Measurements from ENCODE around the gene ATP13A4. TPM values are rescaled to one million over a fixed set of nuclear protein-coding genes. Genes with fewer than 3 reads are reported as not detected.

Gene ATP13A4
- total RNA-seq, 1 donor from 2014 or later = 1.0 TPM

DNA sequence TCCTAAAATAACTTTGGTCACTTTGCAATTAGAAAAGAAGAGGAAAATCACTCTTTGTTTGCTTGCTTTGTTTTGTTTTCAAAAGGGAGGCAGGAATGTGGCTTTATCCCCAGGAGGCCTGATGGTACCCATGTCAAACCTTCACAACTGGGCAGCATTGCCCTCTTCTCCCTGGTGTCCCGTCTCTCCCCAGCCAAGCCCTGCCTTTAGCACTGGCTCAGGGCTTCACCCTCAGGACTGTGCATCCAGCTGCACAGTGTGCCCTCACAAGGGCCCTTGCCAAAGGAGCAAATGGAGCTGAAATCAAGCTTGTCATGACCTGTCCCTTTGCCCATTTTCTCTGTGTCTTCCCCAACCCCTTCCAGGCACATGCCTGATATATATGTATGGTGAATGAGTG is 147.0 kb downstream of the ATP13A4 start:
- intact Hi-C loops (cut with micrococcal nuclease) = no loop called here

DNA sequence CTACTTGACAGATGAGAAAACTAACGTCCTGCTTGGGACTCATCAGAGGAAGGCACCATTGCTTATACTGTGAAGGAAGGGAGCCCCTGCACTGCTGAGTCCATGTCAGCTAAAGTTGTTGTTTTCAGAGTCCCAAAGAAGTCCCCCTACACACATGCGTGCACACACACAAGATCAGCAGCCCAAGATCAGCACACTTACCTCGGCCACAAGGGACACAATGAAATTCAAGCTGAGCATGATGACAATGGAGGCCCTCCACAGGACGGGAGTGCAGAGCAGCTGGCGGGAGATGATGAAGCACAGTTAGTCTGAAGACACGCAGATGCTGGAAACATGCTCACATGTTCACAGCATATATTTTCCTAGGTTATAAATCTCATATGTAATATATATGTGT is 147.6 kb downstream of the ATP13A4 start:
- intact Hi-C loops (cut with micrococcal nuclease) = no loop called here

DNA sequence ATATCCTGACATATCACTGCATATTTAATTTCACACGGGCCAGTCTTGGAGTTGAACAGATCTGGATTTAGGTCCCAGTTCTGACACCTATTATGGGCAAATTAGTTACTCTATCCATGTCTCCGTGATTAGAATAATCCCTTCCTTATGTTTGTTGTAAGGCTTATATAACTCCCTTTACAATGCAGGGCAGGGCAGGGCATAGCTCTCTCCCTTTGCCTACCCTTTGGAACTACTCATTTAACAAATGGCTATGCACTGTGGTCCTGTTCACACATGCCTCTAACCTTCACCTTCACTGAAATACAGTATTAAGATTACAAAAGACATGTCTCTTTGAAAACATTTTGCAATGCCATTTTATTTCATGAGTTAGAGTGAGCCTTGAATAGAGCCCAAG is 151.4 kb downstream of the ATP13A4 start:
- intact Hi-C loops (cut with micrococcal nuclease) = no loop called here

DNA sequence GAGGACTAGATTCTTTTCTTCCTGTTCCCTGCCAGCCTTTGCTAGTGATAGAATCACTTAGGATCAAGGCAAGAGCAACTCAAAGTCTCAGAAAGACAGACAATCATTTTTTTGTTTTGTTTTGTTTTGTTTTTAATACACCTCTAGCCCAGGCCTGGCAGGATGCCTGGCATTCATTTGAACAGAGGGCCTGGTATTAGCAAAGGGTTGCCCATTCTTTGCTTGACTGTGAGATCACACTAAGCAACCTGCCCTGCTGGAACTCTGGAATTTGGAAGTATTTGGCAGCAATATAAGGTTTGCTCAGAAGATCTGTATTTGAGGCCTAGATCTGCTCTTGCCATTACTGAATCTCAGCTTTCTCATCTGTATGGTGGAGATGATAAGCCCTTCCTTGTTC is 154.4 kb downstream of the ATP13A4 start:
- intact Hi-C loops (cut with micrococcal nuclease) = no loop called here

DNA sequence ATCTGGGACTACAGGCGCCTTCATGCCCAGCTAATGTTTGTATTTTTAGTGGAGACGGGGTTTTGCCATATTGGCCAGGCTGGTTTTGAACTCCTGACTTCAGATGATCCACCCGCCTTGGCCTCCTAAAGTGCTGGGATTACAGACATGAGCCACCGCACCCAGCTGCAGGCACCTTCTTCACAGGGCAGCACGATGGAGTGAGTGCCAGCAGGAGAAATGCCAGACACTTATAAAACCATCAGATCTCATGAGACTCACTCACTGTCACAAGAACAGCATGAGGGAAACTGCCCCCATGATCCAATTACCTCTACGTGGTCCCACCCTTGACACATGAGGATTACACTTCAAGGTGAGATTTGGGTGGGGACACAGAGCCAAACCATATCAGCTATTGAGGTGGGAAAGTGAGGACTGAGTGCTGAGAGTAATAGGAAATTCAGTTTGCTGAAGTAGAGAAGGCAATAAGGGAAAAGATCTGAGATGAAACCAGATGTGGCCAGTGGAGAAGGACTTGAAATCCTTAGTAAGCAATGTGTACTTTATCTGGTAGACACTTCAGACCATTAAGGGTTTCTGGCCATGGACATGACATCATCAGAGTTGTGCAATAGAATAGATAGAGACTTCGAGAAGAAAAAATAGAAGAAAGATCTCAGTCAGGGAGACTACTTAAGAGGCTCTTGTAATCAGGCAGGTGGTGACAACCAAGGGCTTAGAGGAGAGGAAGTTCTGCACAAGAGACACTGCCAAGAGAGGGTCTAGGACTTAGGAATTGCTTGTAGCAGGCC is 158.0 kb downstream of the ATP13A4 start:
- intact Hi-C loops (cut with micrococcal nuclease) = no loop called here

DNA sequence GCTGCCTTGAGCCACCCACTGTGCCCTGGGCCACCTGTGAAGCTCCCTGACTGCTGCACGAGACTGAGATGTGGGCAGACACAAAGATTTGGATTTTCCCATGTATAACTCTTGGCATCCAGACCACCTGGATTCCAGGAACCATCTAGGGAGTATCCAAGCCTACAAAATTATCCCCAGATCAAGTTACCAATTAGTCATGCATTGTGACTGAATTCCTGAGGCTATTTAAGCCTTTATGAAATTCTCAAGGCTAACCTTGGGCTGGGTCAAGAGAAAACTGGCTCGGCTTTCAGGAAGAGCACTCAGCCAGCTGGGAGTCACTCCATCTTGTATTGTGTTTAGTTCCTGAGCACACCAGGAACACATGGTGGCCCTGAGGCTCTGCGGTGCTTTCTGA is 162.8 kb downstream of the ATP13A4 start:
- intact Hi-C loops (cut with micrococcal nuclease) = no loop called here

DNA sequence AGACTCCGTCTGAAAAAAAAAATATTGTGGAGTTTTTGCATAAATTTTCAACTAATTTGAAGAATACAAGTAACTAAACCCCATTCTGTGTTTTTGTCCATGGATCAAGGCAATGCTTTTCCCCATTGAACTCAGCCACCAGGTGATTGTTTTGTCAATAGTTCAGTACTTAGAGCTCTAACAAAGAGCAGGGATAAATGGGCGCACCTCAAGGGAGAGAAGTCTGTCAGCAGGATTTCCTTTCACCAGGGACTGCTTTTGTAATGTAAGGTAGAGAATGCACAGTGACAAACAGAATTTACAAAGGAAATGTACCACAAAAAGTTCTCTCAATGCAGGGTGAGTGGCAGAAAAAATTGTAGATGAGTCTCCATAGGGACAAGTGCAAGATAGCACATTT is 165.4 kb downstream of the ATP13A4 start:
- intact Hi-C loops (cut with micrococcal nuclease) = no loop called here

DNA sequence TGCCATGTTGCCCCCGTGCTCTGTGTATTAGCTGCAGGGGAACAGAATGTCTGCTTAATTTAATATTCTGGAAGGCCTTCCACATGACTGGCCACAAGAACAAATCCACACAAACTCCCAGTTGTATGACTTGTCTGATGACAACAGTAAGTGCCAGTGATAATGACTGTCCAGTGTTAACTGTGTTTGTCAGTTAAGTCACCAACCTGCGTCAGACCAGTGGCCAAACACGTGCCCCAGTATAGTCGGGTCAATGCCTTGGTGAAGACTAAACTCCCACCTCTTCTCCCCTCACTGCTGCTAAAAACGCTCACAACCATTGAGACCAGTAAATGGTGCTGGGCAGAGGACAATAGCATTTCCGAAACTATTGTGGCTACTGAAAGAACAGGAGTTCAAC is 166.3 kb downstream of the ATP13A4 start:
- intact Hi-C loops (cut with micrococcal nuclease) = no loop called here

DNA sequence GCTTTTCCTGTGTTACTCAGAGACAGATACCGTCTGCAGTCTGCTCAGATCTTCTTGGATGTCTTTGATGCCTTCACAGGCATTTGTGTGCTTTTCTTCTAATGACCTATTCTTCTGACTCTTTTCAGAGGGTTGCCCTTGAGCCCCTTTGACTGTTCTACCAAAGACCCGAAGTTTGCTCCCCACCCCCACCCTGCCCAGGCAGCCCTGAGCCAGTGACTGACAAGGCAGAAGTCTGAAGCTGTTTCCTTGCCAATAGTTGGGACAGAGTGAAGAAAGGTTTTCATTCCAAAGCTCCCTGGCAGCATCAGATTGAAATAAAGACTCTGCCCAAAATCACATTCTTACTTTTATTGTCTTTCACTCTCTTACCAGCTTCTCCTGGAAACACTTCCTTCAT is 167.1 kb downstream of the ATP13A4 start:
- intact Hi-C loops (cut with micrococcal nuclease) = no loop called here

DNA sequence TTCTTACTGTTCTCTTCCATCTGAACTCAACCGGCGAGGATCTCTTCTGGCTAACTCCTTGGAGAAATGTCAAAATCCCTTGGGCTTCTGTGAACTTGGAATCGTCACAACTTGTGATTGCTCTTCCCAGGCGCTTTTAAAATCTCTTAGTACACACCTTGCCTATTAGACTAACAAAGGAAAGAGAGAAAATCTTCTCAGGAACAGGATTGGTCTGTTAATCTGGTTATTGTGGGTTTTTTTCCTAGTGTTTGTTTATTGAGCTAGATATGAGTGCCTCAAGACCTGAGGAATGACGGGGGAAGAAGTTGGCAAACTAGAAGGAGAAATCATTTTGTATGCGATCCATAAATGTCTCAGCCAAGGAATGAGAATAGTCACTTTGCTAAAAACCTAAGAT is 176.0 kb downstream of the ATP13A4 start, which contains the start of gene ATP13A5:
Gene ATP13A5 (minus strand): TSS at position 48 of the 400 bp plus-strand sequence. CDS start 28 bp downstream, at position 20.
- intact Hi-C loops (cut with micrococcal nuclease) = no loop called here

DNA sequence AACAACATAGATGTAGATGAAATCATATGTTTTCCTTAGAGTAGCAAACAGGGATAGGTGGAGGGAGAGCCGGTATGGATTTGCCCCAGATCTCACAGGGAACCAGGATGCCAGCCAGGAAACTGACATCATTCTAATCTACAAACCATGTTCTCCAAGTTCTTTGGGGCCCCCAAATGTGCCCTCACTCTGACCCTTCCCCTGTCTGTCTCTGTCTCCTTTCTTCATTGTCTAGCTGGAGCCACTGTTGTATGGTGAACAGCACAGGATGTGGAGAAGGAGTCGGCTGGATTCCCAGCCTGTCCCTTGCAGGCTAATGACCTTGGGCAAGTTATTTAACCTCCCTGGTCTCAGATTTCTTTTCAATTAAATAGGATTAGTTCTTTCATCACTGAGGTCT is 177.1 kb downstream of the ATP13A4 start:
- intact Hi-C loops (cut with micrococcal nuclease) = no loop called here

DNA sequence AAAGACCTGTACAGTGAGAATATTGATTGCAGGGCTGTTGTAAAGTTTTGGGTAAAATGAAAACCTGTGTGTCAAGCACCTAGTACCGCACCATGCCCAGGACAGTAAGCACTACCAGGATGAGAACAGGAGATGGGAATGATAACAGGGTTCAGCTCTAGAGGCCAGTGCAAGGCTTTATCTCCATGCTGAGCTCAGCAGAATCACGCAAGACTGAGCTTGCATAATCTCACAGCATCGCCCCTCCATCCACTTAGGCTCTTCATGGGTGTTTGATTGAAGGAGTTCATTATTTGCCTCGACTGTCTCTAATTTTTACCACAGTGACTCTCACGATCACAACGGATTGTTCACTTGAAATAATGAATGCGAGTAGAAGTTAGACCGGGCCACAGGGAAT is 179.1 kb downstream of the ATP13A4 start:
- intact Hi-C loops (cut with micrococcal nuclease) = no loop called here

DNA sequence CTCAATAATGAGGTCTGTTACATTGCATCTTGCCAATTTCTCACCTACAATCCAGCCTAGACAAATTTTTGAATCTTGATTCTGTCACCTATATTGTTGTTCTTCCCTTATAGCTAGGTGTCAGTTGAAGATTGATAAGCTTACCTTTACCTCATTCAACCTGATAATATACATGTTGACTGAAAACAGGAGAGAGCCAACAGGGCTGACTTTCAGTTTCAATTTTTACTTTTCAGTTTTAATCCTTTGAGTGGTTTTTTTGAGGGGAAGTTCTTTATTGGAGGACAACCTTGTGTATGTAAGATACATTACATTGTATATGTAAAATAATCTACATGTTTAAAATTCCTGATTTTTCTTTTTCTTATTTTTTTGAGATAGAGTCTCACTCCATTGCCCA is 181.9 kb downstream of the ATP13A4 start:
- intact Hi-C loops (cut with micrococcal nuclease) = no loop called here

DNA sequence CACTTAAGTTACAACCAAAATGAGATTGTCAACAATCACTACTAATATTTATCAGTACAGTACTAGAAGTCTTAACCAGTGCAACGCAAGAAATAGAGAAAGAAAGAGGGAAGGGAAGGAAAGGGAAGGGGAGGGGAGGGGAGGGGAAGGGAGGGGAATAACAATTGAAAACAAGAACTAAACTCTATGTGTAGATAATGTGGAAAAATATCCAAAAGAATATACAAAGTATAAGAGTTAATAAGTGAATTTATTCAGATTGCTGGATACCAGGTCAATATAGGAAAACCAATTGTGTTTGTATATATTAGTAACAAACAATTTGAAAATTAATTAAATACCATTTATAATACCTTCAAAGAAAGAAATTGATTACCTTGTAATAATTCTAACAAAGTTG is 186.8 kb downstream of the ATP13A4 start:
- intact Hi-C loops (cut with micrococcal nuclease) = no loop called here

DNA sequence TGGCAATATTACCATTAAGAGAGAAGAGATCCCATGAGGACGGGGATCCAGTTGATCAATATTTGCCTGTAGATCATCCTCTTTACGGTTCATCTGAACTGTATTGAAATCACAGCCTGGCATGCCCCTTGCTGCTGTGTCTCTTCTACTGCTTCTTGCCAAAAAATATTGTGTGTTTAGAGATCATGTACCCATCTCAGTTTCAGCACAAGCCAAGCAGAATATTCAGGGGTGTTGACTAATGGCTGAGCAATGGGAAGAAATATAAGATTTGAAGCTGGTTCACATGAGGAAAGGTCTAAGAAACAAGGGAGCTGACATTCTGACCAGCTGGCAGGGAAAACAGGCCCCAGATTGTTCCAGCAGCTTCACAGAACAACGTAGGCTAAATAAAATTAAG is 197.4 kb downstream of the ATP13A4 start:
- intact Hi-C loops (cut with micrococcal nuclease) = no loop called here

DNA sequence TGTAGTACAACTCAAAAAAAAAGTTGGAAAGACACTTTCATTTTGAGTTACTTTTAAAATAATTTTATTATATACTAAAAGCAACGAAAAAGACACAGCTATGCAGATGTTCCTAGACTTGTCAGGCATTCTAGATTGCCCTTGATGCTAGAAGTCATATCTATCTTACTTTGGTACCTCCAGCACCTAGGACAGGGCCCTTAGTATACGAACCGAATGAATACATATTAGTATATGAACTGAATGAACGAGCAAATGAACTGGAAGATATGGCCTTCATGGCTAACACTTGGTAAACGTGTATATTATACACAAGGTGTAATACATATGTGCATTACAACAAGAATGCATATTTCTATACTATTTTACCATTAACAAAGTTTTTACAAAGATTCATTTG is 200.3 kb downstream of the ATP13A4 start:
- intact Hi-C loops (cut with micrococcal nuclease) = no loop called here

Other genes starting within 250 kb of the ATP13A4 start
- not detected in 2 replicates for gene ATP13A5, start 176.1 kb downstream of the ATP13A4 start, total RNA-seq
- gene OPA1, start 38.3 kb upstream of the ATP13A4 start, total RNA-seq = 59.9 and 64.7 TPM in 2 replicates

Measured in T-helper 1 cell treated with Interleukin-12 subunit alpha and Interleukin-12 subunit beta and Interleukin-4 antibody, amounts not matched to agents 30 ng/mL and 1 ng/mL, for 36 hours (primary cell).